IMR-90 (cell line): ENCODE results near the gene CYP27B1. TPM values are rescaled to one million over a fixed set of nuclear protein-coding genes. Genes with fewer than 3 reads are reported as not detected.

Source experiments
- ATAC-seq: fragments of 200-7000 bp; cut with Tn5 transposase; 2 replicates; pipeline ENCODE4 v1.9.1; 2020; ENCODE audit warnings: low read depth, mild to moderate bottlenecking, moderate library complexity
- BruUV-seq: library from RNA; stranded (reverse); fragments of 400-500 nt; replicated peaks from 2 replicates; lab custom pipeline; 2021; lab: Mats Ljungman, UMichigan
- CTCF ChIA-PET: fragments of 300-600 bp; formaldehyde crosslinking; extraction: SDS; loops from one replicate; lab custom pipeline; 2021; ENCODE audit warnings: antibody characterized with exemption; lab: Yijun Ruan, JAX
- POLR2A ChIA-PET: fragments of 300-600 bp; sonication (Branson Sonifier 250); formaldehyde crosslinking; loops from one replicate; lab custom pipeline; 2022; ENCODE audit warnings: antibody characterized with exemption; ENCODE audit not compliant: unreplicated experiment; lab: Charles Lee
- DNase-seq: peaks from one replicate; pipeline ENCODE4 v3.0.0; 2013
- H2AFZ ChIP-seq: replicated peaks from 2 replicates; pipeline ENCODE3; 2013; ENCODE audit warnings: low read length, mild to moderate bottlenecking; ENCODE audit not compliant: poor library complexity
- H2AK5ac ChIP-seq: 2 replicates; pipeline ENCODE4 v1.6.1; 2013; ENCODE audit warnings: low read depth, low read length, inconsistent platforms
- H2AK9ac ChIP-seq: replicated peaks from 2 replicates; pipeline ENCODE3; 2013; ENCODE audit warnings: mild to moderate bottlenecking, low read depth, low read length, moderate library complexity; ENCODE audit not compliant: poor library complexity
- H2BK120ac ChIP-seq: 2 replicates; pipeline ENCODE4 v1.6.1; 2013; ENCODE audit warnings: low read depth, low read length, inconsistent platforms
- H2BK15ac ChIP-seq: 3 replicates; pipeline ENCODE4 v1.6.1; 2013; ENCODE audit warnings: low read depth, low read length, inconsistent platforms
- H2BK20ac ChIP-seq: 2 replicates; pipeline ENCODE4 v1.6.1; 2013; ENCODE audit warnings: low read depth, mild to moderate bottlenecking, inconsistent platforms, low read length, moderate library complexity
- H2BK5ac ChIP-seq: 2 replicates; pipeline ENCODE4 v1.6.1; 2013; ENCODE audit warnings: mild to moderate bottlenecking, low read depth, low read length, inconsistent platforms; ENCODE audit not compliant: poor library complexity, severe bottlenecking
- H3K14ac ChIP-seq: replicated peaks from 2 replicates; pipeline ENCODE4 v1.6.1; 2013; ENCODE audit warnings: low read depth, low read length, inconsistent platforms
- H3K18ac ChIP-seq: 2 replicates; pipeline ENCODE4 v1.6.1; 2013; ENCODE audit warnings: low read depth, low read length, control low read depth
- H3K23ac ChIP-seq: 2 replicates; pipeline ENCODE4 v1.6.1; 2013; ENCODE audit warnings: low read depth, low read length, inconsistent platforms
- H3K27ac ChIP-seq: 2 replicates; pipeline ENCODE4 v1.5.1; 2013; ENCODE audit warnings: mild to moderate bottlenecking, control low read depth, low read length; ENCODE audit not compliant: insufficient read depth
- H3K27me3 ChIP-seq: 2 replicates; pipeline ENCODE4 v1.6.1; 2013; ENCODE audit warnings: low read length; ENCODE audit not compliant: control insufficient read depth, insufficient read depth
- H3K36me3 ChIP-seq: 2 replicates; pipeline ENCODE4 v1.6.1; 2013; ENCODE audit warnings: low read length, mixed read lengths; ENCODE audit not compliant: control insufficient read depth, insufficient read depth
- H3K4ac ChIP-seq: 2 replicates; pipeline ENCODE4 v1.6.1; 2013; ENCODE audit warnings: low read depth, low read length, inconsistent platforms
- H3K4me1 ChIP-seq: 2 replicates; pipeline ENCODE4 v1.6.1; 2013; ENCODE audit warnings: low read length, mixed read lengths; ENCODE audit not compliant: control insufficient read depth, insufficient read depth
- H3K4me2 ChIP-seq: 2 replicates; pipeline ENCODE4 v1.6.1; 2013; ENCODE audit warnings: low read depth, mild to moderate bottlenecking, control low read depth, low read length, moderate library complexity
- H3K4me3 ChIP-seq: 2 replicates; pipeline ENCODE4 v1.5.1; 2013; ENCODE audit warnings: low read depth, mild to moderate bottlenecking, control low read depth, low read length, moderate library complexity; ENCODE audit not compliant: insufficient read depth
- H3K56ac ChIP-seq: 2 replicates; pipeline ENCODE4 v1.6.1; 2013; ENCODE audit warnings: low read length, inconsistent platforms; ENCODE audit not compliant: insufficient read depth; ENCODE audit errors: extremely low read depth
- H3K79me1 ChIP-seq, 2 experiments: 2 replicates each; pipeline ENCODE4 v1.6.1; 2013; ENCODE audit warnings: low read length in 2 of 2, inconsistent platforms in 1 of 2, low read depth in 1 of 2
- H3K9ac ChIP-seq: 2 replicates; pipeline ENCODE4 v1.6.1; 2013; ENCODE audit warnings: low read depth, low read length, control low read depth
- H3K9me1 ChIP-seq: 2 replicates; pipeline ENCODE4 v1.6.1; 2013; ENCODE audit warnings: low read length, inconsistent platforms; ENCODE audit not compliant: insufficient read depth
- H3K9me3 ChIP-seq: 2 replicates; pipeline ENCODE4 v1.6.1; 2013; ENCODE audit warnings: low read length; ENCODE audit not compliant: control insufficient read depth, insufficient read depth
- H4K20me1 ChIP-seq: 2 replicates; pipeline ENCODE4 v1.6.1; 2013; ENCODE audit warnings: low read length, inconsistent platforms; ENCODE audit not compliant: insufficient read depth
- H4K5ac ChIP-seq: 2 replicates; pipeline ENCODE4 v1.6.1; 2013; ENCODE audit warnings: mild to moderate bottlenecking, low read depth, low read length, control low read depth
- H4K8ac ChIP-seq, 2 experiments: 2 replicates each; pipeline ENCODE4 v1.6.1; 2013; ENCODE audit warnings: low read depth in 2 of 2, low read length in 2 of 2, control low read depth in 1 of 2, inconsistent platforms in 1 of 2
- H4K91ac ChIP-seq: 2 replicates; pipeline ENCODE4 v1.6.1; 2013; ENCODE audit warnings: low read depth, low read length, inconsistent platforms; ENCODE audit not compliant: insufficient read depth
- BHLHE40 ChIP-seq: fragments of 150-350 bp; IDR thresholded peaks from 2 replicates; pipeline ENCODE4 v1.6.1; 2016; ENCODE audit warnings: mild to moderate bottlenecking, low read depth, low read length
- CHD1 ChIP-seq: IDR thresholded peaks from 2 replicates; pipeline ENCODE4 v1.6.1; 2012; ENCODE audit warnings: low read depth, low read length, improper control_type of control experiment
- MAFK ChIP-seq: IDR thresholded peaks from 2 replicates; pipeline ENCODE4 v1.6.1; 2012; ENCODE audit warnings: low read depth, low read length, improper control_type of control experiment
- RAD21 ChIP-seq: IDR thresholded peaks from 2 replicates; pipeline ENCODE4 v1.6.1; 2012; ENCODE audit warnings: low read length, improper control_type of control experiment
- RCOR1 ChIP-seq: IDR thresholded peaks from 2 replicates; pipeline ENCODE4 v1.6.1; 2012; ENCODE audit warnings: mild to moderate bottlenecking, low read length, improper control_type of control experiment; ENCODE audit not compliant: insufficient replicate concordance
- RFX5 ChIP-seq: IDR thresholded peaks from 2 replicates; pipeline ENCODE4 v1.8.0; 2012; ENCODE audit warnings: low read depth, mild to moderate bottlenecking, low read length, moderate library complexity
- SMC3 ChIP-seq: fragments of 150-350 bp; IDR thresholded peaks from 2 replicates; pipeline ENCODE4 v1.6.1; 2016; ENCODE audit warnings: low read depth, mild to moderate bottlenecking, antibody characterized with exemption, low read length, moderate library complexity
- WGBS, 2 experiments: methylation state at CpG; one replicate each; pipeline versions ENCODE4 v1.1.5 to v1.1.7; 2013; ENCODE audit warnings: missing lambda C conversion rate in 2 of 2; ENCODE audit not compliant: insufficient read length in 1 of 2; ENCODE audit errors: extremely low coverage in 2 of 2; 5-methylcytosine and 5-hydroxymethylcytosine counted together
- dilution Hi-C: fragments of 300-500 bp; cut with HindIII; formaldehyde crosslinking; loops from one replicate; pipeline ENCODE4 v1.14.3; 2018; ENCODE audit warnings: low sequenced_read_pairs; ENCODE audit not compliant: unreplicated experiment
- in situ Hi-C: fragments of 300-500 bp; cut with MboI; formaldehyde crosslinking; loops from 3 replicates; pipeline ENCODE4 v1.14.3; 2019; ENCODE audit warnings: low sequenced_read_pairs, inconsistent platforms, mixed read lengths
- intact Hi-C: fragments of 100-400 bp; cut with micrococcal nuclease; formaldehyde crosslinking; loops from 2 replicates; pipeline ENCODE4 v1.10.0; 2022
- polyA plus RNA-seq, 3 experiments: library from polyadenylated mRNA; depleted of rRNA; stranded (reverse); fragments of >200 nt; gene quantifications; 2 replicates each; pipeline ENCODE4 v1.2.3, GENCODE V29; 2012; ENCODE audit warnings: low replicate concordance in 1 of 3
- total RNA-seq: library from RNA; depleted of rRNA; stranded (reverse); fragments of >200 nt; gene quantifications from 2 replicates; pipeline ENCODE4 v1.2.3, GENCODE V29; 2012
- TF ChIP-seq, protein P1 (sequence below): fragments of 150-350 bp; IDR thresholded peaks from 2 replicates; pipeline ENCODE4 v1.6.1; 2016; ENCODE audit warnings: low read depth, mild to moderate bottlenecking, low read length, moderate library complexity, borderline replicate concordance

Gene CYP27B1
- total and polyA plus RNA-seq, 2 of the 4 experiments (the other 2 are of a cell fraction), result 0.36 to 1.3 TPM

DNA sequence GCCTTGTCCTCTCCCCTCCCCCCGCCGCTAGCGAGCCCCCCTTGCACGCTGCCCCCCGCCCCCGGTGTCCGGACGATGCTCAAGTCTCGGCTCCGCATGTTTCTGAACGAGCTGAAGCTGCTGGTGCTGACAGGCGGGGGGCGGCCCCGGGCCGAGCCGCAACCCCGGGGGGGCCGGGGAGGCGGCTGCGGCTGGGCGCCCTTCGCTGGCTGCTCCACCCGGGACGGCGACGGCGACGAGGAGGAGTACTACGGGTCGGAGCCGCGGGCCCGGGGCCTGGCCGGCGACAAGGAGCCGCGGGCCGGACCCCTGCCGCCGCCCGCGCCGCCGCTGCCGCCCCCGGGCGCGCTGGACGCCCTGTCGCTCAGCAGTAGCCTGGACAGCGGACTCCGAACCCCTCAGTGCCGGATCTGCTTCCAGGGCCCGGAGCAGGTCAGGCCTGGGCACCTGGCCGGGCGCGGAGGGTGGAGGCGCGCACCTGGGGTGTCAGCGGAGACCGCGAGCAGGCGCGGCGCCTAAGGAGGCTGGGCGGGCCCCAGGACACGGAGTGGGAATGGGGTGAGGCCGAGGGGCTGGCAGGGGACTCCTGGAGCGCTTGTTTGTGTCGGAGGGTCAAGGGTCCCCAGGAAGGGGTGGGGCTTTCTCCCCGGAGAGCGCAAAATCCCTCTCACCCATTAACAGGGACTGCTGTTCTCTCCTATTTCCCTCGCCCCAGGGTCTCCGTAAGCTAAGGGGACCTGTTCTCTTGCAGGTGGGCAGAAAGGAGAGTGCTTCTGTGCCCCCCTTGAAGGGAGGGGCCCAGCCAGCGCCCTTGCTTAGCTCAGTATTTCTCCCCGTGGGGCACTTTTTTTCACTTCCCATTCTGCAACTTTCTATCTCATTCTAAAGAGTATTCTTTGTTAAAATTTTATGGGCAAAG, 11.2 kb downstream of the CYP27B1 start:
- no peak overlapping the region for H2BK15ac ChIP-seq
- TF ChIP-seq SMC3 (no peak), BHLHE40 (no peak), RAD21 (no peak), CHD1 (no peak), RCOR1 (no peak), MAFK (no peak), RFX5 (no peak)
- TF ChIP-seq, protein P1, sequence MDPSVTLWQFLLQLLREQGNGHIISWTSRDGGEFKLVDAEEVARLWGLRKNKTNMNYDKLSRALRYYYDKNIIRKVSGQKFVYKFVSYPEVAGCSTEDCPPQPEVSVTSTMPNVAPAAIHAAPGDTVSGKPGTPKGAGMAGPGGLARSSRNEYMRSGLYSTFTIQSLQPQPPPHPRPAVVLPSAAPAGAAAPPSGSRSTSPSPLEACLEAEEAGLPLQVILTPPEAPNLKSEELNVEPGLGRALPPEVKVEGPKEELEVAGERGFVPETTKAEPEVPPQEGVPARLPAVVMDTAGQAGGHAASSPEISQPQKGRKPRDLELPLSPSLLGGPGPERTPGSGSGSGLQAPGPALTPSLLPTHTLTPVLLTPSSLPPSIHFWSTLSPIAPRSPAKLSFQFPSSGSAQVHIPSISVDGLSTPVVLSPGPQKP, result no peak
- dilution Hi-C loops, result no loop called here

More for the DNA sequence above, 11.2 kb downstream of the CYP27B1 start:
- Histone ChIP-seq H4K20me1 (peaks cover 1% of the 10 kb centered on the region; the same call in 1 of the 2 replicates), H3K9me1 (peaks cover 10% of the 10 kb centered on the region), H2BK5ac (no peak overlapping the region), H3K27ac (no peak overlapping the region; the same call in 1 of the 2 replicates), H3K27me3 (peaks cover 10% of the 10 kb centered on the region), H3K79me1 (peaks cover 9 to 18% of the 10 kb centered on the region in 2 experiments; a peak in 3 of 4 replicates), H3K14ac (no peak overlapping the region), H4K8ac (no peak overlapping the region), H3K4me1 (peaks cover 7% of the 10 kb centered on the region), H3K4me3 (peak overlapping the region; percentile 59), H4K91ac (no peak overlapping the region), H2AK5ac (no peak overlapping the region), H3K4me2 (peak overlapping the region; percentile 81), H3K18ac (no peak overlapping the region), H2AK9ac (peak overlapping the region; percentile 3), H3K9ac (peak overlapping the region; percentile 28; the same call in 1 of the 2 replicates), H3K4ac (no peak overlapping the region), H3K23ac (no peak overlapping the region; the same call in 1 of the 2 replicates), H2BK120ac (no peak overlapping the region), H2AFZ (peak overlapping the region; percentile 82), H4K5ac (no peak overlapping the region), H3K56ac (no peak overlapping the region), H2BK20ac (no peak overlapping the region), H3K9me3 (no peaks in the 10 kb centered on the region), H3K36me3 (peaks cover 13% of the 10 kb centered on the region)
- in situ Hi-C loops, result no loop called here
- CTCF ChIA-PET, result interaction anchor here (0.6 kb wide), 1 partner anchor 11 kb away, joined by 3 read pairs; the partner anchor contains the start of gene CYP27B1
- DNase-seq, result no peak
- POLR2A ChIA-PET, result no interaction called here
- BruUV-seq, result no TSS peak
- no peak for ATAC-seq
- WGBS, 2 experiments, result 1% methylated on average over 41 of the region's 76 CpGs; no CpG with 5 or more reads in 1 of the 2 experiments
- intact Hi-C loops, result no loop called here
